ENCODE measurements around the gene AMZ1.

The AMZ1 gene

DNA sequence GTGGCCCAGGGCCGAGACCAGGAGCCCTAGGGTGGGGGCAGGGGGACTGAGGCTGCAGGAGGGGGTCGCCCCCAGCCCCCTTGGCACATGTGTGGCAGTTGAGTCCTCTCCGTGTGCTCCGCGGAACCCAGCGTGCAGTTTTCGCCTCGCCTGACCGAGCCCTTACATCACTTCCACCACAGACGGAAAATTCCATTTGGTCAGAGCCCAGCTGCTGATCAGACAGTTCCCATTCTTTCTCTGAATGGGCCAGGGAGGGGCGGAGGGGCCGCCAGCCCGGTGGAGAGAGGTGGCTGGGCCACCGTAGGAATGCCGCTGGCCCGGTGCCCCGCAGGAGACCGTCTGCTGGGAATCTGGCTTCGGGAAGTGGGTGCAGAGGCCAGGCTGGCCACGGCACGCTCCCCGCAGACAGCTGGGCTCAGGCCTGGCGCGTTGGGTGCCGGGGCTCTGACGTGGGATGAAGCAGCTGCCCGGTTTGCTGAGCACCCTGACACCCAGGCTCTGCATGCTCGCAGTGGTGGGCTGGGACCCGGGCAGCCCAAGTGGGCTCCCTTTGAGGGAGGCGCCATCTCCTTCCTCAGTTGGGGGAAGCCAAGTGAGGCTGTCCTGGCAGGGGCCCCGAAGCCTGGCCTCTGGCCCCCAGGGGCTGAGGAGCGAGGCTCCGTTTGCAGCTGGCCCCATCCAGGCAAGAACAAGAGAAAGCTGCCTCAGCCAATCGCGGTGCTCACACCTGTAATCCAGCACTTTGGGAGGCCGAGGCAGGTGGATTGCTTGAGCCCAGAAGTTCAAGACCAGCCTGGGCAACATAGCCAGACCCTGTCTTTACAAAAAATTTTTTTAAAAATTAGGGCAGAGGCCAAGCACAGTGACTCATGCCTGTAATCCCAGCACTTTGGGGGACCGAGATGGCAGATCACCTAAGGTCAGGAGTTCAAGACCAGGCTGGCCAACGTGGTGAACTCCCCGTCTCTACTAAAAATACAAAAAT is 46.3 kb upstream of the AMZ1 start:
- TF ChIP-seq, protein P1, sequence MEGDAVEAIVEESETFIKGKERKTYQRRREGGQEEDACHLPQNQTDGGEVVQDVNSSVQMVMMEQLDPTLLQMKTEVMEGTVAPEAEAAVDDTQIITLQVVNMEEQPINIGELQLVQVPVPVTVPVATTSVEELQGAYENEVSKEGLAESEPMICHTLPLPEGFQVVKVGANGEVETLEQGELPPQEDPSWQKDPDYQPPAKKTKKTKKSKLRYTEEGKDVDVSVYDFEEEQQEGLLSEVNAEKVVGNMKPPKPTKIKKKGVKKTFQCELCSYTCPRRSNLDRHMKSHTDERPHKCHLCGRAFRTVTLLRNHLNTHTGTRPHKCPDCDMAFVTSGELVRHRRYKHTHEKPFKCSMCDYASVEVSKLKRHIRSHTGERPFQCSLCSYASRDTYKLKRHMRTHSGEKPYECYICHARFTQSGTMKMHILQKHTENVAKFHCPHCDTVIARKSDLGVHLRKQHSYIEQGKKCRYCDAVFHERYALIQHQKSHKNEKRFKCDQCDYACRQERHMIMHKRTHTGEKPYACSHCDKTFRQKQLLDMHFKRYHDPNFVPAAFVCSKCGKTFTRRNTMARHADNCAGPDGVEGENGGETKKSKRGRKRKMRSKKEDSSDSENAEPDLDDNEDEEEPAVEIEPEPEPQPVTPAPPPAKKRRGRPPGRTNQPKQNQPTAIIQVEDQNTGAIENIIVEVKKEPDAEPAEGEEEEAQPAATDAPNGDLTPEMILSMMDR (IDR thresholded peaks at IDR 0.05; ENCODE audit: borderline replicate concordance, insufficient read depth, low read depth, low read length), result no peak
- H3K4me3 ChIP-seq (ENCODE audit: low read depth, low read length), result peak overlapping the region; percentile 8

DNA sequence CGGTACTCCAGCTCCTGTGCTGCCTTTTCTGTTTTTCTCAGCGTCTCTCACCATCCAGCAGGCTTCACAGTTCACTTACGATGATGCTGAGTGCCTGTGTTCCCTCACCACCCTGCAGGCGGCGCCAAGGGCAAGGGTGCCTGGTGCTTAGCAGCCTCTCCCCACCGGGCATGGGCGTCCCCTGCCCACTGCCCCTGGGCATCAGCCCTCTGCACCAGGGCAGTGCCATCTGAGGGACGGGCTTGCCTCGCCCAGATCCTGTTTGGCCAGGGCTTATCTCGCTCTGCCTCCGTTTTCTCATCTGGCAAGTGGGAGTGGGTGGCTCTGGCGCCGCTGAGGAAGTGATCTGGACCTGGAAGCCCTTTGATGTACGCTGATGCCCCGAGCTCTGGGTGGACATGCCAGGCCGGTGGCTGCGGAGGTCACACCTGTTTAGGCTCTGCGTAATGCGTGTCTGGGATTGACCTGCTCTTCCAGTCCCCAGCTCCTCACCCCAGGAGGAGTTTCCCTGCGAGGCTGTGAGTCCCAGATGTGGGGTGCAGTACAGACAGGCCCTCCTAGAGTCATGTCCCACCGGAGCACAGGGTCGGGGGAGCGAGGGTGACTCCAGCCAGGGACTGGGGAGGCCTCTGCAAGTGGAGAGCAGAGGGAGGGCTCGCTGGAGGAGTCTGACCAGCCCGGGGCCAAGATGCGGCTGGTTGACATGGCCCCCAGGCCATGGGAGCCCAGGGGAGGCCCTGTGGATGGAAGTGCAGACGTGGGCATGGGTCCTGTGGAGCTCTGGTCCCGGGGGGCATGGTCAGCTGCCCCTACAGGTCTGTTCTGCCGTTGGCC is 44.4 kb upstream of the AMZ1 start:
- TF ChIP-seq, protein P1 (IDR thresholded peaks at IDR 0.05; ENCODE audit: borderline replicate concordance, insufficient read depth, low read depth, low read length), result peak; percentile 51
- H3K4me3 ChIP-seq (ENCODE audit: low read depth, low read length), result no peak overlapping the region

DNA sequence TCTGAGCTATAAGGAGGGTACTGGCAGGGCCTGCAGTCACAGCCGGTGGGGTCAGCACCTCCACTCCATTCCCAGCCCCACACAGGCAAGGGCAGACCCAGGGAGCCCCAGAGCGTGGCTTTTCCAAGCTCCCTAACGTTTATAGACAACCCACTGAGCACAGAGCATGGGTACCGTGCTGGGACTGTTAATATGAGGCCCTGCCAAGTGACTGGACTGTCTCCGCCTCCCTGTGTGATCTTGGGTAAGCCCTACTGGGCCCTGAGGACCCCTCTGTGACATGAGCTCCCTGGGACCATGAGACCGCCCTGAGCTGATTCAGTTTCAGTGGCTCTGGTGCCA is 43.8 kb upstream of the AMZ1 start:
- TF ChIP-seq, protein P1 (IDR thresholded peaks at IDR 0.05; ENCODE audit: borderline replicate concordance, insufficient read depth, low read depth, low read length), result no peak
- H3K4me3 ChIP-seq (ENCODE audit: low read depth, low read length), result no peak overlapping the region

DNA sequence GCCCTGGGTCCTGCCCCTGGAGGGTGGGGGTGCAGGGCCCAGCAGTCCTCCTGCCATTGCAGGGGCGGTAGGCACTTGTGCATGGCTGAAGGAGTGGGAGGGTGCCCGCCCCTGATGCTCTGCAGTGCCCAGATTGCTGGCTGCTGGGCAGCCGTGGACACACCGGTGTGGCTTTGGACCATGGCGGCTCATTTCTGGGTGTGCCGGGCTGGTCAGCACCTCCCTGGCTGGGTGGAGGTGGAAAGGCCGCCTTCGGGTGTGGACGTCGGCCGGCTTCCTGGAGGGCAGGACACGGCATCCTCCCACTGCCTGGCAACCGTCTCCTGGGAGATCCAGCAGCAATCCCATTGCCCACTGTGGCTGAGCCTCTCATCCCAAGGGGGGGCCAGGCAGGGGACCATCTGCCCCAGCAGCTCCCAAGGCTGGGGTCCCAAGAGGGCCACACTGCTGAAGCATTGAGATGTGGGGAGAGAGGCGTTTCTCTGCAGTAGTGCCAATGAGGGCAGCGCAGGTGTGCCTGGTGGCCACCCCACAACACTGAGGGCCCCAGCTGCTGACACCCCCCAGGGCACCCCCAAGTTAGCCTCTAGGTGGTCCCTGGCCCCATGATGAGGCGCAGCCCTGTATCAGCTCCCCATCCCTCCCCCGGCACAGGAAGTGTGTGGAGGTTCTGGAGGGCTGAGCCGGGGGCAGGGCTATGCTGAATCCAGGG is 43.3 kb upstream of the AMZ1 start:
- H3K4me3 ChIP-seq (ENCODE audit: low read depth, low read length), result peak overlapping the region; percentile 41
- TF ChIP-seq, protein P1 (IDR thresholded peaks at IDR 0.05; ENCODE audit: borderline replicate concordance, insufficient read depth, low read depth, low read length), result no peak

DNA sequence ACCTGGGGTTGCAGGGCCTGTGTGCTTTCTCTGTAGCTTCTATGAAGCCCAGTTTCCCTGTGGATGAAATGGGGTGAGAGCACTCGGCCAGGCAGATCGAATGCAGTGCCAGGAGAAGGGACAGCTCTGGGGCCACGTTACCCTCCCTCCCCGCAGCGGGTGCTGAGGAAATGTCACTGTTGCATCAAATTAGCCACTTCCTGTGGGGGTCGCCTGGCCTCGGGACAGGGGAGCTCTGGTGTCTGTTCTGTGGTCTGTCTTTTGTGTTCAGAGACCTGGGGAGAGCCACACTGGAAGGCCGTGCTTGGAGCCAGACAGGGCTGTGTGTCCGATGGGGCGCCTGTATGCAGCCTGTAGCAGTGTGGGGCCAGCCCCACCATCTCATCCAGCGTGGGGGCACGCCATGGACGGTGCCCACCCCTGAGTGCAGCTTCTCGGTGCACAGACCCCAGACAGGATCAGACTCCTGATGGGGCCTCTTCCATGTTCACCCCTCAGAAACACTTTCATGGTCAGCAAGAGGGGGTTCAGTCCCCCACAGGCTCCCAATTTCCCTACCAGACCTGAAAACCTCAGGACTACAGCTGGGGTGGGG is 42.6 kb upstream of the AMZ1 start:
- TF ChIP-seq, protein P1 (IDR thresholded peaks at IDR 0.05; ENCODE audit: borderline replicate concordance, insufficient read depth, low read depth, low read length), result no peak
- peak overlapping the region; percentile 41 for H3K4me3 ChIP-seq (ENCODE audit: low read depth, low read length)

DNA sequence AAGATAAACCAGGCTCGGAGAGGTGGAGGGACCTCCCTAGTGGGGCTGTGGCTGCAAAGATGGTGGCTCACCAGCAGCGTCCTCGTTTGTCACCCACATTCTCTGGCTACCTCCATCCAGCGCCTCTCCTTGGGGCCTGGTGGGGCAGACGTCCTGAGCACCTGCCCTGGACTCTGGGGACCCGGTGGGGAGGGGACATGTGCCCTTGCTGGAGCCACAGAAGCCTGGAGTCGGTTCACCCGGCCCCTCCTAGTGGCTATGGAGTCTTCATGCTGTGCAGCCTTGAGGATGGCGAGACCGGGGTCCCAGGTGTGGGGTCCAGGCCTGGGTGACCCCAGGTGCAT is 41.7 kb upstream of the AMZ1 start:
- TF ChIP-seq, protein P1 (IDR thresholded peaks at IDR 0.05; ENCODE audit: borderline replicate concordance, insufficient read depth, low read depth, low read length), result no peak
- no peak overlapping the region for H3K4me3 ChIP-seq (ENCODE audit: low read depth, low read length)

Data from GM12875 (cell line).